Measurements from ENCODE around the gene ZNF775.

ZNF775 gene

GRCh38 chr7:150444674-150445365 is 65.7 kb downstream of the ZNF775 start:
- ATAC-seq, result no peak
- TF ChIP-seq BACH2 (CRISPR knock-in tag; IDR thresholded peaks at IDR 0.05; ENCODE audit: borderline replicate concordance), result no peak

GRCh38 chr7:150446288-150446938 is 67.3 kb downstream of the ZNF775 start:
- no peak for ATAC-seq
- TF ChIP-seq CREB5 (CRISPR knock-in tag; IDR thresholded peaks at IDR 0.05; ENCODE audit: low read depth) (no peak), BACH2 (CRISPR knock-in tag; IDR thresholded peaks at IDR 0.05; ENCODE audit: borderline replicate concordance) (no peak), TCF4 (CRISPR knock-in tag; IDR thresholded peaks at IDR 0.05; ENCODE audit: borderline replicate concordance) (no peak), POU6F1 (CRISPR knock-in tag; IDR thresholded peaks at IDR 0.05; ENCODE audit: borderline replicate concordance, low read depth) (no peak), TOX (CRISPR knock-in tag; IDR thresholded peaks at IDR 0.05; ENCODE audit: borderline replicate concordance) (no peak), ZFP3 (CRISPR knock-in tag; IDR thresholded peaks at IDR 0.05) (no peak), TSHZ2 (CRISPR knock-in tag; IDR thresholded peaks at IDR 0.05) (no peak), RARB (CRISPR knock-in tag; IDR thresholded peaks at IDR 0.05) (no peak), ARNTL (CRISPR knock-in tag; IDR thresholded peaks at IDR 0.05; ENCODE audit: borderline replicate concordance, low read depth) (no peak), GLIS3 (CRISPR knock-in tag; IDR thresholded peaks at IDR 0.05) (no peak), ZNF70 (CRISPR knock-in tag; IDR thresholded peaks at IDR 0.05) (no peak), ZC3H10 (CRISPR knock-in tag; IDR thresholded peaks at IDR 0.05) (no peak), SNAI2 (CRISPR knock-in tag; IDR thresholded peaks at IDR 0.05) (no peak), OSR1 (CRISPR knock-in tag; IDR thresholded peaks at IDR 0.05) (no peak)
